Stimulated activated CD8-positive, alpha-beta memory T cell treated with anti-CD3 and anti-CD28 coated beads, Interleukin-12 subunit alpha, Interleukin-12 subunit beta, amount 100 ng/mL, for 24 hours (primary cell): ENCODE measurements around the gene TIGD1.

Experiments used
- DNase-seq: peaks from one replicate; pipeline ENCODE4 v3.0.0-alpha.2; 2020; ENCODE audit errors: extremely low read depth

TIGD1 gene

GRCh38 chr2:232523682-232524597 lies 26.4 kb downstream of the TIGD1 start:
- no peak for DNase-seq

- DNase-seq: no peak
Observed at GRCh38 chr2:232523402-232523681, 27.0 kb downstream of the TIGD1 start.

GRCh38 chr2:232522623-232523401 lies 27.5 kb downstream of the TIGD1 start:
- no peak for DNase-seq

- peak; percentile 22 for DNase-seq
Observed at GRCh38 chr2:232521959-232522622, 28.3 kb downstream of the TIGD1 start.

- DNase-seq: no peak
Observed at GRCh38 chr2:232521098-232521497, 29.3 kb downstream of the TIGD1 start.

GRCh38 chr2:232520489-232520888 lies 29.9 kb downstream of the TIGD1 start:
- DNase-seq: no peak

GRCh38 chr2:232519581-232520438 lies 30.5 kb downstream of the TIGD1 start, which contains the start of gene PRSS56:
Gene PRSS56, plus strand, starts transcription at chr2:232520388. Its CDS starts 211 bp downstream, at chr2:232520599.
- DNase-seq: no peak

- DNase-seq: no peak
Observed at GRCh38 chr2:232518844-232519243, 31.5 kb downstream of the TIGD1 start.

GRCh38 chr2:232516551-232516950 lies 33.8 kb downstream of the TIGD1 start:
- DNase-seq: no peak

- no peak for DNase-seq
Observed at GRCh38 chr2:232515639-232516038, 34.7 kb downstream of the TIGD1 start.

GRCh38 chr2:232513353-232513752 lies 37.0 kb downstream of the TIGD1 start:
- DNase-seq: no peak

GRCh38 chr2:232512602-232513001 lies 37.8 kb downstream of the TIGD1 start:
- no peak for DNase-seq

- no peak for DNase-seq
Observed at GRCh38 chr2:232511336-232511890, 38.9 kb downstream of the TIGD1 start.

- no peak for DNase-seq
Observed at GRCh38 chr2:232508251-232508650, 42.1 kb downstream of the TIGD1 start.

GRCh38 chr2:232506709-232507108 lies 43.6 kb downstream of the TIGD1 start:
- no peak for DNase-seq

- no peak for DNase-seq
Observed at GRCh38 chr2:232505856-232506255, 44.5 kb downstream of the TIGD1 start.

GRCh38 chr2:232504438-232504837 lies 45.9 kb downstream of the TIGD1 start:
- no peak for DNase-seq

- no peak for DNase-seq
Observed at GRCh38 chr2:232503809-232504323, 46.5 kb downstream of the TIGD1 start.

- no peak for DNase-seq
Observed at GRCh38 chr2:232502911-232503808, 47.2 kb downstream of the TIGD1 start.

- no peak for DNase-seq
Observed at GRCh38 chr2:232502511-232502910, 47.8 kb downstream of the TIGD1 start.
